ENCODE measurements around the gene HPS1. TPM values are rescaled to one million over a fixed set of nuclear protein-coding genes. Genes with fewer than 3 reads are reported as not detected.
"Not testable (repeated sequence)": the region's sequence is repeated elsewhere in the genome, so short reads cannot be mapped to it uniquely, and the experiment has no call there.

Gene HPS1
- total RNA-seq, 1 donor from 2014 or later = 63.3 TPM

DNA sequence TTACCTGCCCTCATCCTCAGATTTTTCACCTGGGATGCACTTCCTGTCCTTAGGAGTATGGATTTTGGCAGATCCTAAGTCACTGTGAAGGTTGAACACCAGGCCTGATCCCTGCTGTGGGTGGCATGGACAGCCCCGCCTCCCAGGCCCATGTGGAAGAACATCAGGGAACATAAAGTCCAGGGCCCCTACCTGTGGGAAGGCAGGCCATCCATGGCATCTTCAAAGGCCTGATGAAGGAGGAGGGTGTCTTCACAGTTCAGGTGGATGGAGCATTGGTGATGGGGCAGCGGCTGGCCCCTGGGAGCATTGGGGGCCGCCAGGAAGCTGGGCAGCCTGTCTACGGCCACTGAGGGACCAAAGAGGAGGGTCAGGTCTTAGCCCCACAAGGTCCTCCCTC is 56.3 kb downstream of the HPS1 start:
- DNase-seq (ENCODE audit: low spot score) = no peak

DNA sequence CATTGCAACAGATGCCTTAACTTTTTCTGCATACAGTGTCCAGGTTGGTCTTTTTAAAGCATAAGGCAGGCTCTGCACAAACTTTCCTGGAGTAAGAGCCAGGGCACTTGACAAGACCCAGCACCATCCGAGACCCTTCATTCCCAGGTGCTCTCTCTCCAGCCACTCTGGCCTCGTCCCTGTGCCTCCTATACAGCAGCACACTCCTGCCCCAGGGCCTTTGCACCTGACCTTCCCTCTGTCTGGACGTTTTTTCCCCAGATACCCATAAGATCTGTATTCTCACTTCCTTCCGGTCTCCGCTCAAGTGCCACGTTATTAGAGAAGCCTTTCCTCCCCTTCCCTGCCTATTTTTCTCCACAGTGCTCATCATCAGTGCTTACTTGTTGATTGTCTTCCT is 57.3 kb downstream of the HPS1 start:
- no peak for DNase-seq (ENCODE audit: low spot score)

DNA sequence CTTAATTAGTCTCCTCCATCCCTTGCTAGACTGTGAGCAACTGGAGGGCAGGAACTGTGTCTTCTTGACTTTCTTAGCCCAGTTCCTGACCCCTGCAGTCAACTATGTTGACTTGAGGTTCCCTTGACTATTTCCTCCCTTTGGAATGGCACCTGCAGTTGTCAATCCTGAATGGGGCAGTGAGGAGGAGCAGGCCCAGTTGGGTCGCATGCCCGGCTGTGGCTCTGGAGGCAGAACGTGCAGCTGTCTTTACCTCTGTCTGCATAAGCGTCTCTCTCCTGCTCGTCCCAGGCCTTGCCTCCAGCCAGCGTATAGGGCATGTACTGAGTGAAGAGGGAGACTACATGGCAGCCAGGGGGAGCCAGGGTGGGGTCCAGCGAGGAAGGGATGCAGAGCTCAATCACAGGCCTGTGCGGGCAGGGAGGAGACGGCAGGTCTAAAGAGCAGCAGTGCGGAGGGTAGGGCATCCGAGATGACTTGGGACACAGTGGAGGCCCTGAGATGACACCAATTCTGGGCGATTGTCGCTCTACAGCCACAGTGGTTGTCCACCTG is 58.6 kb downstream of the HPS1 start:
- no peak for DNase-seq (ENCODE audit: low spot score)

DNA sequence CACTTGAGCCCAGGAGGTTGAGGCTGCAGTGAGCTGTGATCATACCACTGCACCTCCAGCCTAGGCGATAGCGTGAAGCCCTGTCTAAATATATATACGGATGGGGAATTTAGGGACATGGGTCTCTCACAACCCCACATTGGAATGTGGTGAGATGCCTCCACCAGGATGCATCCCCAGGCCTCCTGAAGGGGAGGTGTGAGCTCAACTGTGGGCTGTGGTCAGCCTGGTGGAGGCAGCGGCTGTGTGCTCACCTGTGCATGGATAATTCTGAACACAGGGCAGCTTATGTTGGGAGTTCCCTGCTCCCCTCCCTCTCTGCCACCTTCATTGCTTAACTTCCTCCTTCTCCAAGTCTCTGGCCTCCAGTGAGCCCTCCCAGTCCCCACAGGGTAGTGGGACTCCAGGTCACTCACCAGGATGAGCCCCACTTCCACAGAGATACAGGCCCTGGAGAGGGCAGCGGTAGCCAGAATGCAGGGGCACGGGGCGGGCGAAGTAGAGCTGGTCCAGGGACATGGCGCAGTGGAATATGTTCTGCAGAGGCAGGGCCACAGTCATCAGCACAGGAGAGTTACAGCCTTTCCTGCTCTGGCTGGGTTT is 62.1 kb downstream of the HPS1 start:
- DNase-seq (ENCODE audit: low spot score) = no peak

DNA sequence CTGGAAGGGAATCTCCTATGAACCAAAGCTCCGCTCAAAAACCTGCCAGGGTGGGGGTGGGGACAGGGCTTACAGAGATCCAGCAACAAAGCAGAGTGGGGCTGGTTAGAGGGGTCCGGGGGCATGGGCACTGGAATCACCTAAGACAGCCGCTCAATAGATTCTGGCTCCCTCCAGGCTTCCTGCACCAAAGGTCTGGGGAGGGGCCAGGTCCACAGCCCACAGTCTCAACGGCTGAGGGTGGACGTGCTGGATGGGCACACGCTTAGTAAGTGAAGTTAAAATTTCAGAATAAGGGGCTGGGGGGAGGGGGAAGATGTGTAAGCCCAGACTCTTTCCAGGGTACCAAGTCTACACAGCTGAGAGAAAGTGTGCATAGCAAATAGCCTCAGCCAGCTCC is 62.9 kb downstream of the HPS1 start:
- no peak for DNase-seq (ENCODE audit: low spot score)

DNA sequence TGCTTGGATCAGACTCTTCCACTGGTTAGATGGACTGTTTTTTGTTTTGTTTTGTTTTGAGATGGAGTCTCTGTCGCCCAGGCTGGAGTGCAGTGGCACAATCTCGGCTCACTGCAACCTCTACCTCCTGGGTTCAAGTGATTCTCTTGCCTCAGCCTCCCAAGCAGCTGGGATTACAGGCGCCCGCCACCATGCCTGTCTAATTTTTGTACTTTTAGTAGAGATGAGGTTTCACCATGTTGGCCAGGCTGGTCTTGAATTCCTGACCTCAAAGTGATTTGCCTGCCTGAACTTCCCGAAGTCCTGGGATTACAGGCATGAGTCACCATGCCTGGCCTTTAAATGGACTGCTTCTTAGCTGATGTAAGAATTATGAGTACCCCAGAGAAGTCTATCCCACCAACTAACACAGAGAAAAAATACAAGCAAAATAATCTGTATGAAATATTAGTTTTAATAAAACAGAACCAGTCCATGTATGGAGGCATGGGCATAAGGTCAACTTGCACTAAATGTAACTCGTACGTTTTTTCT is 63.5 kb downstream of the HPS1 start:
- DNase-seq (ENCODE audit: low spot score) = not testable (repeated sequence)

DNA sequence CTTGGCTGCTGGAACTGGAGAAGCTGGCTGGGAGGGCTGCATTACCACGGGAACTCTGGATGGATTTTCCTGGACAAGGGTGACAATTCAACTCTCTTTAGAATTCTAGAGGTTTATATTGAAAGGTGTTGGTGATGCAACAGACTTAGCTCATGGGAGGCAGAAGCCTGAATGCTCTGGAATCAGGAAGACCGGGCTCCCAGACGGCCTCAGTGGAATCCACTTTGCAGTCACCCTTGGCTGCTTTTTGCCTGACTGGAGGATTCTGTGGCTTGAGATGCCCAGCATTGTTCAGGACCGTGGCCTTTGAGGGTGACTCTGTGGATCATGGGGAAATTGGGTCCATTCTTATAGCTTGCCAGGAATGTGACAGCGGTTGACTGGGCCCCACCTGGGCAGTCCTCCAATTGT is 64.0 kb downstream of the HPS1 start:
- DNase-seq (ENCODE audit: low spot score) = no peak

DNA sequence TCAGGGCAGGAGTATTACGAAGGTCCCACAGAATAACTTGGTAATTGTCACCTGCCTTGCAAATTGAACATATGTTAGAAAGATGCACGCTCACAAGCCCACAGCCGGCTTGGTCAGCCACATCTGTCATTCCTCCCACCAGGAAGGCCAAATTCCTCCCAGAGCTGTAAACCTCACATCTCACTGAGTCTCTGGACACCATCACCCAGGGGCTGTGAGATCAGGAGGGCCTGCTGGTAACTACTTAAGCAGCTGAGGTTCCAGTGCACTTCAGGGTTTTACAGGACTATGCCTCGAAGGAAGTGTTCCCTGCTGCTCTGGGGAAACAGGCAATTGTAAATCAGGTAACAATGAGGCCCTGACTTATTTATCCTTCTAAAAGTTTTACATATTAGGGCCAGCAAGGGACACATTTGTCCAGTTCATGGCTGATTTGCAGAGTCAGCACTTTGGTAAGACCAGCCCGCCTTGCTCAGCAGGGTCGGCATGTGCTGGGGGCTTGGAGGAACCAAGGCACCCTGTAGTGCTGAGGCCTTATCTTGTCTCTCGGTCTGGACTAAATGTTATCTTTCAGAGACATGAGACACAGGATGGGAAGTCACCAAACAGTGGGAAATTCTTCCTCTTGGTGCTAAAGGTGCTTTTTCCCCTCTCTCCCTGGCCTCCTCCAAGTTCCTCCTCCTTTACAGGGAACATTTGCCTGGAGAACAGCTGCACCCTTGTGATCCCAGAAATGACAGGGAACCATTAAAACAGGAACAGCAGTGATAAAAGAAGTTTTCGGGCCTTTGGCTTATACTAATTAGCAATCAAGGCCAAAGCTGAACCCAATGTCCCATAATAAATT is 66.0 kb downstream of the HPS1 start:
- no peak for DNase-seq (ENCODE audit: low spot score)

DNA sequence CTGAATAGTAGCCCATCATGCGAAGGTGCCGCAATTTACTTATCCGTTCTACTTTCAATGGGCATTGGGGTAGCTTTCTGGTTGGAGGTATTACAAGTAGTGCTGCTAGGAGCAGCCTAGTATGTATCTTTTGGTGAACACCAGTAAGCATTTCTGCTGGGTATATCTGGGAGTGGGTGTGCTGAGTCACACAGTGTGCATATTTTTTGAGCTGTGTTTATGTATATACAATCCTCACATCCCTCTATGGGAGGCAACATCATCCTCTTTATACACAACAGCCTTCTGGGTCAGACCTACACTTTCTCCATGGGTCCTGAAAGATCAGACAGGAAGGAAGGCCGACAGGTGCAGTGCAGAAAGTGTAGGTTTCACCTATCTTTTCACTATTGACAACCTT is 68.0 kb downstream of the HPS1 start:
- DNase-seq (ENCODE audit: low spot score) = no peak

DNA sequence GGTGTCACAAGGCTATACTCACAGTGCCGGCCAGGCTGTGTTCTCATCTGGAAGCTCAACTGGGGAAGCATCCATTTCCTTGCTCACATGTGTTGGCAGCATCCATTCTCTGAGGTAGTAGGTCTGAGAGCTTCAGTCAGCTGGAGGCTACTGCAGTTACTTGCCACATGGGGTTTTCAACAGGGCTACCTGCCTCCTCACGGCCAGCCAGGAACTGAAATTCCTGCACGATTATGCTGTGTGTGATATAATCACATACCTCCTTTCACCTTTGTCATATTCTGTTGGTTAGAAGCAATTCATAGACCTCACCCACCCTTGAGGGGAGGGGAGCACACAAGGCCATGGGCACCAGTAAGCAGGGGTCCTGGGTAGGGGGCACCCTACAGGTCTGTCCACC is 69.2 kb downstream of the HPS1 start:
- DNase-seq (ENCODE audit: low spot score) = no peak

DNA sequence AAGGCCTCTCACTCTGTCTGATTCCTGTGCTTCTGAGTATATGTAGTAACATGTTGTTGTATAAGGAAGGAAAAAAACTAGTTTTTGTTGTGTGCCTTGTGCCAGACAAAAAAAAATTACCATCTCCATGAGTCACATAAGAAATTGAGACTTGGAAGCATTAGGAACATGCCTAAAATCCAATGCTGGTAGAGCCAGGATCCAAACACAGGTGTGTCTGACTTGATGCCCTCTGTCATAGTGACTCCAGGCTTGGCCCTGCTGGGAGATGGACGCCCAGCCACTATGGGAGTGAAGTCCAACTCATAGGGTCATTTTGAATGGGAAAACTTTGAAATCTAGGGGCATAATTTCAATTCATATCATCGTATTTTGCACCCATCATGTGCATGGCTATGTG is 69.7 kb downstream of the HPS1 start:
- no peak for DNase-seq (ENCODE audit: low spot score)

DNA sequence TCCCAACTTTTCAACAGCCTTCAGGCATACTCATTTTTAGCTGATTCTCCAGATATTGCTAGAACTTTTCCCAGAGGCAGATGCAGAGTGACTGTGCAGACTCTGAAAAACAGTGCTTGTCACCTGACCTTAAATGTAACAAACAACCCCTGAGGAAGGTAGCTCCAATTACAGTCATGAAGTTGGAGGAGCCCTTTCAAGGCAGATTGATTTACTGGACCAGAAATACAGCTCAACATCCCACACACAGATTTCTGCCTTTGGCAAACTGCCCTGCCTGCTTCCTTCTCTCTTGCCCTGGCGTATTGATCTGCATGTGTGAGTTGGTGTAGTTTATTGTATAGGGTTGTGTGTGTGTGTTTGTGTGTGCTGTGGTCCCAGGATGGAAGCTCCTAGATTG is 70.2 kb downstream of the HPS1 start:
- DNase-seq (ENCODE audit: low spot score) = no peak

DNA sequence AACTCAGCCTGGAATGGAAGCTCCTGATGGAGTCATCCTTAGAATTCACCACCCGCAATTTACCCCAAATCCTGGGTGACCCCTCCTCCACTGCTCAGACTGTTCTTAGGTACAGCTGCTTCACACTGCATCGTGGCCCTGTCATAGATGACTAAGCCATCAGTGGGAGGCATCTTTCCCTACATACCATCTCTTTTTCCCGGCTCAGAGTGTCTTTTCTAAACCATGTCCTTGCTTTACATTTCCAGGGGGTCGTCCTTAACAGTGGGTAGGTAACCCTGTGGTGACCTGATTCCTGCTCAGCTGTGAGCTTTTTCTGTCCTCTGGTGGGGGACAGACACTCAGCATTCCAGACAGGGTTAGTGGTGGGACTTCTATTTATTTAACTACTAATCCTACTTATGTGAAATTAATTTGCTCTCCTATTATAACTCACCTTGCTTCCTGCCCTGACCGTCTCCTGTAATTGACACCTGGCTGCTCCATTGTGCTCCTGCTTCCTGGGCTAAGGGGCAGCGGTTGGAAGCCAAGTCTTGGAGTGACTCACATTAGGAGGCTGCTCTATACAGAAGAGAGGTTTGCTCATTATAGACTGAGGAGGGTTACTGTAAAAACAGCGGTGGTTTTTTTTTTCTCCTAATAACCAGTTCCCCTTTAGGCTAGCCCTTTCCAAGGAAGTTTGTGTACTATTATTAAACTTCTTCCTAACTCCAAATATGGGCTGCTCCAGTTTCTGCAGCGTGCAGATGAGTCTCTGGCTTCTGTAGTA is 72.3 kb downstream of the HPS1 start:
- no peak for DNase-seq (ENCODE audit: low spot score)

DNA sequence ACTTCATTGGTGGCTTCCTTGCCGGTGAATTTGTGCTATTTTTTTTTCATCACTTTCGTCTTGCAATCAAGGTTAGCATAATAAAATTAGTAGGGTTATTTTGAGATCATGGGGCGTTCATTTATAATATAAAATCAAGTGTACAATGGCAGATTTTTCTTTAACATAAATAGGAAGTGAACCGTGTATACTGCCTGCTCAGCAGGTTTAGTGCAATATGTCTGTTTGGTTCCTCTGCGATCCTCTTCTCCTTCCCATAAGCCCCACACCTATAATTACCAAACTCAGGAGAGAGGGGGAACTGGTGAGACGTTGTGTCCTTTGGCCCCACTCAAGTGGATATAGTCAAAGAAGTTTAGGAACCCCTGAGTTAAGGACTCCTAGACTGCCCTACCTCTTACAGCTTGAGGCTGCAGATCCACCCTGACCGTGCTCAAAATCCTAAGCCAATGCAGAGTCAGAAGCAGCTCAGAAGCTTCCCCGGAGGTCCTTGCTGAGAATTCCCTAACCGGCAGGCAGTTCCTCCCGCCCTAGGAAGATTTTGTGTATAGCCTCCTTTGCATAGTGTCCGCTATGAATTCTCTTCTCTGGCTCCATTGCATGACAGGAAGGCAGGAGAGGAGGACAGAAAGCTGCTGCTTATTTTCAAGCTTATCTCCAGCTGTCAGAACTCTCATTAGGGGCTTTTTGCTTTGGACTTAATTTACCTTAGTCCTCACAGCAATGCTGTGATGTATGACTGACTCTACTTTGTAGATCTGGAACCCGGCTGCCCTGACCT is 73.3 kb downstream of the HPS1 start:
- DNase-seq (ENCODE audit: low spot score) = no peak

DNA sequence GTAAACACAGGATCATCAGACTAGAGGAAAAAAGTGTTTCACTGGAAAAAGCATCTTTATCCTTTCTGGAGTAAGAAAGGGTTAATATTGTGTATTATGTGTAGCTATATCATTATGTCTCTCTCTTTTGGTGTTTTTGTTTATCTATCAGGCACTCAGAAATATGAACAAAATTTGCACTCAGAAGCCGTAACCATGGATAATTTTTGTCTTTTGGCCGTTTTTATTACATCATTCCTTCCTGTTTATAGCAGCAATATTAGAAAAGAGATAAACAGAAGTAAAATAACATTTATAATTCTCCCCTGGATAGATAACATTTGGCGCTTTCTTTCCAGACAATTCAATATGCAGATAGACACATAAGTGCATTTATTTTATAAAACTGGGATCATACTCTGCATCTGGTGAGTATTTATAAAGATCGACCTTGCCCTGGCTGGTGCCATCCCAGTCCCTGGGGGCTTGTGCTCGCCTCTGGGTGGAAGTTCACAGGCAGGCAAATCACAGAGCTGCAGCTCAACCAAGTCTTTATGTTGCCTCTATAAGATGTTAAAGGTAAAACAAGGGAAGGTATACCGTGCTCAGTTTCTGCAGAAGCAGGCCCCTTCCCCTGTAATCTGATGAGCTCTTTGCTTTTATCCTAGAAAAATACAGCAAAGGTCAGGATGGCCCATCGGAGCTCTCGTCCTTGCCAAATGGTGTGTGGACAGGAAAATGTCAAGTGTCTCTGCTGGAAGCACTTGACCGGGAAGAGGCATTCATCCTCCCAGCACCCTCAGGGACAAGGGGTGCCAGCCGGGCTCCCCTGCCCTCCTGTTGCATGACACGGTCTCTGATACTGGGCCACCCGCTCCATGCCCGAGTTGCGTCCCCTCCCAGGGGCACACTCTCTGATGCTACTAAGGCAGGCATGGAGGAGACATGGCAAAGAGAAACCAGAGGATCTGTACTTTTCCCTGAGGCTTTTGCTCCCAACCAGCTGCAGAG is 75.6 kb downstream of the HPS1 start:
- no peak for DNase-seq (ENCODE audit: low spot score)

DNA sequence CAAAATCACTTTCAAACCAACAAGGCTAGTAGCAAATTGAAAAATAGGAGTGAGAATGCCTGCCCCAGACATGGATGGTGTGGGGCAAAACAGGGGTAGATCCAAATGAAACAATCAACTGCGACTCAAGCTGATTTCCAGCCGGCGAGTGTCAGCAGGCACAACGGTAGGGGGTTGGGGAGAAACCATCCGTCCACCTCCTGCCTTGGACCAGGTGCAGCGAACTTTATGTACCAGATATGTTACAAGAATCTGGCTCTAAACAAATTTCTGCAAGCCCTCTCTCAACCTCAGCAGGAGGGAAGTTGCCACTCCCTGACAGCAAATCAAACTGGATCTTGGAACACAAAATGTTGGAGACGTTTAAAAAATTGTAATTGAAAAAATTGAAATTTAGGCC is 76.9 kb downstream of the HPS1 start:
- DNase-seq (ENCODE audit: low spot score) = no peak

DNA sequence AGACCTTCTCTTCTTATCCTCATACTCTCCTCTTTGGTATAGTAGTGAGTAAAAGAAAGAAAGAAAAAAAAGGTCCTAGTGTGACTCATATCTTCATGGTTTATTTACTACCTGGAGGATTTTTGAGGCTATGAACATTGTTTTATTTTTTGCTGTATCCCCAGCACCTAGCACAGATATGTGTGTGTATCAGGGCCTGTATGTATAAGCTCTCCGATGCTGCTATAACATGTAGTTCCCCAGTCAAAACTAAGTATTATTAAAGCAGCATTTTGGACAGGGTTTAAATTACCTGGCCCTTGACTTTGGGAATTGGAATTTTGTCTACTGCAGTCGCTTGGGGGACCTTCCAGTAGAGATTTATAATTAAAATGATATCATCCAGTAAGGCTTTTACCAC is 78.1 kb downstream of the HPS1 start:
- no peak for DNase-seq (ENCODE audit: low spot score)

DNA sequence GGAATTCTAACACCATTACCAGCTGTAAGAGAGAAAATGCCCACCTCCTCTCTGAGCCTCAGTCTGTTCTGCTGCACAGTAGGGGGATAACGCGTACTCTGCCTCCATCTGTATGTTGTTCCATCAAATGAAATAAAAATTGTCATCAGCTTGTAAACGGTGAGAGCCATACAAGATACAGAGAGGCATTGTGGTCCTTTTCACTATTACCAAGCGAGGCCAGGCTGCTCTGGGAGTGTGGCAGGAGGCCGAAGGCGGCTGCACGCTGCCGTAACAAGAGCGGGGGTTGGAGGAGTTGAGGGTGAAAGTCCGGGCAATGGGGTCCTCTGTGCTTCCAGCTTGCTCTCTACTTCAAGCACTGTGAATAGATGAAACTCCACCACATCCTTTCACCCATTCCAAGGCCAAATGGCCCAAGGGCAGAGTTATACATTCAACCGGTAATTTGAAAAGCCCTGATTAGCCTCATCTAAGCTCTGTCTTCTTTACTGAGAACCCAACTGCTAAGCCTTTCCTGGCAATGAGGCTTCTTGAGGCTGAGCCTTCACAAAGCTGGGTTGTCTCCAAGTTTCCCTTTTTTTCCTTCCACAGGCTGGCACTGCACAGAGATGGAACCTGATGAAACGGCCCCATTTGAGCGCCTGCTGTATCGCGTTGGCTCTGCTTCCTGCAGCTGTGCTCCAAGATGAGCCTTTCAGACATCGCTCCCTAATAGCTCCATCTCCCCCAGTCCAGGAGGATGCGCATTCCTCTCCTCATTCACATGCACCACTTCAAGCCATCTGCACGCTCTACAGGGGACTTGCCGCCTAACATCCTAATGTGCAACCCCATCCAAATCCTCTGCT is 78.9 kb downstream of the HPS1 start:
- no peak for DNase-seq (ENCODE audit: low spot score)
